Astrocyte of the spinal cord (primary cell): Measurements from ENCODE around the gene SV2B.

Source experiments
- DNase-seq: peaks from one replicate; pipeline ENCODE4 v3.0.0; 2011; ENCODE audit warnings: low read depth, low spot score
- H3K4me3 ChIP-seq: 2 replicates; pipeline ENCODE4 v1.5.1; 2011; ENCODE audit warnings: low read depth, mild to moderate bottlenecking, low read length, moderate library complexity
- CTCF ChIP-seq: IDR thresholded peaks from 2 replicates; pipeline ENCODE4 v1.5.1; 2012; ENCODE audit warnings: low read depth, mild to moderate bottlenecking, low read length, inconsistent platforms
- in situ Hi-C: cut with HindIII; loops from 2 replicates; pipeline ENCODE4 v1.10.0; 2017; ENCODE audit warnings: low sequenced_read_pairs

SV2B gene

GRCh38 chr15:91202510-91203102, 102.5 kb downstream of the SV2B start:
- TF ChIP-seq CTCF: no peak
- DNase-seq: no peak
- H3K4me3 ChIP-seq: no peak overlapping the region
- in situ Hi-C loops: no loop called here

GRCh38 chr15:91203619-91204203, 103.7 kb downstream of the SV2B start:
- no peak for TF ChIP-seq CTCF
- H3K4me3 ChIP-seq: no peak overlapping the region
- in situ Hi-C loops: no loop called here
- DNase-seq: no peak

GRCh38 chr15:91208371-91208770, 108.3 kb downstream of the SV2B start:
- in situ Hi-C loops: no loop called here
- H3K4me3 ChIP-seq: no peak overlapping the region
- TF ChIP-seq CTCF: no peak
- DNase-seq: no peak

GRCh38 chr15:91209318-91209717, 109.3 kb downstream of the SV2B start:
- in situ Hi-C loops: no loop called here
- TF ChIP-seq CTCF: no peak
- no peak for DNase-seq
- H3K4me3 ChIP-seq: no peak overlapping the region

GRCh38 chr15:91209726-91210125, 109.7 kb downstream of the SV2B start:
- no peak for TF ChIP-seq CTCF
- in situ Hi-C loops: no loop called here
- DNase-seq: no peak
- no peak overlapping the region for H3K4me3 ChIP-seq

GRCh38 chr15:91214675-91215590, 114.9 kb downstream of the SV2B start:
- no peak for TF ChIP-seq CTCF
- H3K4me3 ChIP-seq: no peak overlapping the region
- in situ Hi-C loops: no loop called here
- DNase-seq: no peak
